Stimulated activated CD8-positive, alpha-beta memory T cell treated with anti-CD3 and anti-CD28 coated beads, Interleukin-12 subunit alpha, Interleukin-12 subunit beta, amount 100 ng/mL, for 24 hours (primary cell): ENCODE data around the gene TMEM175.

Source experiments
- DNase-seq: peaks from one replicate; pipeline ENCODE4 v3.0.0-alpha.2; 2020; ENCODE audit errors: extremely low read depth

TMEM175 gene

DNA sequence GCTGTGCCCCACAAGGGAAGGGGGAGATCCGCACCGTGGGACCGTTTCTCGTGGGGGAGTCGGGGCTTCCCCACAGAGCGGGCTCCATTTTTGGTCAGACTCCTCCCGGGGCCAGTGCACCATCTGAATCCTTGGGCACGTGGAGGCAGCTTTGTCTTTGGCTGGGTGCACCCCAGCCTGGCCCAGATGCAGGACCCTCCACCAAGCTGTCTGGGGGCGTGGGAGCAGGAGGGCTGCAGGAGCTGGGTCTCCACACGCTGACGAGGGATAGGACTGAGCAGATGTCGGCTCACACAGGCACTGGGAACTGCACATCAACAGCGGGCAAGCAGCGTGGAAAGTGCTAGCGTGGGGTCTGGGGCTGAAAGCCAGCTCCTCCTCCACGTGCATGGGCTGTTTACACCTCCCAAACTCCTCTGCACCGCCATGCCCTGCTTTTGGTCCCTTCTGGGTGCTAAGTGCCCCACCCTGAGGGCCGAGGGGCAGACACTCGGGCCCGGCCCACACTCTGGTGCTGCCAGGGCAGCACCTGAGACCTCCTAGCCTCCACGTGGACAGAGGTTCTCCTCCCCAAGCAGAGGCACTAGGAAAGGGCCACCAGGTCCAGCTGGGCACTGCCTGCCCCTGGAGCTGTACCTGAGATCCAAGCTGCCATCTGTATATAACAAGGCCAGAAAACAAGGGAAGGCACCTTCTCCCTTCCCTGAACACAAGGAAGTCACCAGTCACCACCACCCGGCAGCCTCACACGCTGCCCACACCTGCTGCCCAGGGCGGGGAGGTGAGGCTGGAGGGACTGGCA lies 27.3 kb downstream of the TMEM175 start:
- no peak for DNase-seq

DNA sequence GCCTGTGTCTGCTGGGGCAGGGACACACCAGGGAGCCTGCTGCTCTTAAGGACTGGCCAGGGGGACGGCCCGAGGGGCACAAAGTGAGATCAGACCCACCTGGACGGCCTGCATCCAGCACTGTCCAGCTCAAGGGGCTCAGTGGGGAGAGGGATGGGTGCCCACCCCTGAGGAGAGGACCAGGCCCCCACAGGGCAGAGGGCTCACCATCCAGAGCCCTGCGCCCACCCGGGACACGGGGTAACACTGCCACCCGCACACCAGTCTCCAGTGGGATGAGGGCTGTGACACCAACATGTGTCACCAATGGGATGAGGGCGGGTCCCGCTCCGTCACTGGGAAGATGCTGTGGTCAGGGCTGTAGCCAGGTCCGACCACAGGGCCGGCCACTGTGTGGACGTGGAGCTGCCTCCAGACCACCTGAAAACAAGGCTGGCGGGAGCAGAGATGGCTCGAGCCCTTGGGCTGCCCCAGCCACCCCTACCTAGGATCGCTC lies 27.9 kb downstream of the TMEM175 start:
- no peak for DNase-seq

DNA sequence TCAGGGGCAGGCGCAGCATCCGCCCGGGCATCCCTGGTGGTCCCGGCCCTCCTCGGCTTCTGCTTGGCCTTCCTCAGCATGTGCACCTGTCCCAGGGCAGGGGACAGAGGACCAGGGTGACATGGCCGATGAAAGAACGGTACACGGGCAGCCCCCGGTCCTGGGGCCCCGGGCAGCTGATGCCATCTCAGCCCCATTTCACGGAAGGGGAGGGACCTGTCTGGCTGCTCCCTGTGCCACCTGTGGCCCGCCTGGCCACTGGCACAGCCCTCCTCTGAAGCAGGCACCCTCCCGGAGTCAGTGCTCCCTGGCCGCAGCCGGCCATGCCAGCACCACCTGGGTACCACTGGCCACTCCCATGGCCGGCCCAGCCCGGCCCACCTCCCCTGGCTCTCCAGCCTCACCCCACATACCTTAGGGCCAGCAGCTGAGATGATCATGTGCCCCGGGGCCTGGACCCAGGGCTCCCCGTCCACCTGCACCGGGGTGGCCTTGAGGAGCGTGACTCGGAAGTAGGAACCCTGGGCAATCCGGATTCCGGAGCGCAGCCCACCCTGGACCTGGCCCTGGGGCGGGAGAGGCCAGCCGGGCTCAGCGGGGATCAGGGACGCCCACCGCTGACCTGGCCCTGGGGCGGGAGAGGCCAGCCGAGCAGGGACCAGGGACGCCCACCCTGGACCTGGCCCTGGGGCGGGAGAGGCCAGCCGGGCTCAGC lies 28.5 kb downstream of the TMEM175 start:
- DNase-seq, result no peak

DNA sequence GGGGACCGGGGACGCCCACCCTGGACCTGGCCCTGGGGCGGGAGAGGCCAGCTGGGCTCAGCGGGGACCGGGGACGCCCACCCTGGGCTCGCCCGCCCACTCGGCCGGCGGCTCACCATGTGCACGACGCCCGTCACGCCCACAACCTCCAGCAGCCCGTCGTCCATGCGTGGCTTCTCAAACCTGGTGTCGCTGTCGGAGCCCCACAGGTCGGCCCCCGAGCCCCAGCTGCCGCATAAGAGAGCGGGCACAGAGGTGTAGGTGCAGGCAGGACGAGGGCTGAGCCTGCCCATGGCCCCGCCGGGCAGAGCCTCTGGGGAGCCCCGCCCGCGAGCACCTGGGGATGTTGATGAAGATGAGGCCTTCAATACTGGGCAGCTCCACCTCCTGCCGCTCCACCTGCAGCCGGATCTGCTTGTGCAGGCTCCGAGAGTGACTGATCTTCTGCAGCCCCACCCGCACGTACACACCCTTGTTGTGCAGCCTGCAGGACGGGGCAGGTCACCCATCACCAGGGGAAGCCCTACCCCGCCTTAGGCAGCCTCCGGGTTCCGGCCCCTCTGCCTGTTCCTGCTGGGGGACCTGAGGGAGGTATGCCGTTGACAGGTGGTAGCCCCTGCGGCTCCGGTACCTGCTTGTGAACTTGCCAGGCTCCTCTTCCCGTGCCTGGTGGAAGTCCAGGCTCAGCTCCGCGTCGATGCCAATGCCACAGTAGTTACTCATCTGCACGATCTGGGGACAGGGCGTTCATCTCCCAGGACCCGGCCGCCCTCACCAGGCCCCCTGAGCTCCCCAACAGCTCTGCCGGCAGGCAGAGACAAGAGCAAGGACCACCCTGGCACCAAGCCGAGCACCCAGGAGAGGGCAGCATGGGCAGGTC lies 29.3 kb downstream of the TMEM175 start:
- no peak for DNase-seq

DNA sequence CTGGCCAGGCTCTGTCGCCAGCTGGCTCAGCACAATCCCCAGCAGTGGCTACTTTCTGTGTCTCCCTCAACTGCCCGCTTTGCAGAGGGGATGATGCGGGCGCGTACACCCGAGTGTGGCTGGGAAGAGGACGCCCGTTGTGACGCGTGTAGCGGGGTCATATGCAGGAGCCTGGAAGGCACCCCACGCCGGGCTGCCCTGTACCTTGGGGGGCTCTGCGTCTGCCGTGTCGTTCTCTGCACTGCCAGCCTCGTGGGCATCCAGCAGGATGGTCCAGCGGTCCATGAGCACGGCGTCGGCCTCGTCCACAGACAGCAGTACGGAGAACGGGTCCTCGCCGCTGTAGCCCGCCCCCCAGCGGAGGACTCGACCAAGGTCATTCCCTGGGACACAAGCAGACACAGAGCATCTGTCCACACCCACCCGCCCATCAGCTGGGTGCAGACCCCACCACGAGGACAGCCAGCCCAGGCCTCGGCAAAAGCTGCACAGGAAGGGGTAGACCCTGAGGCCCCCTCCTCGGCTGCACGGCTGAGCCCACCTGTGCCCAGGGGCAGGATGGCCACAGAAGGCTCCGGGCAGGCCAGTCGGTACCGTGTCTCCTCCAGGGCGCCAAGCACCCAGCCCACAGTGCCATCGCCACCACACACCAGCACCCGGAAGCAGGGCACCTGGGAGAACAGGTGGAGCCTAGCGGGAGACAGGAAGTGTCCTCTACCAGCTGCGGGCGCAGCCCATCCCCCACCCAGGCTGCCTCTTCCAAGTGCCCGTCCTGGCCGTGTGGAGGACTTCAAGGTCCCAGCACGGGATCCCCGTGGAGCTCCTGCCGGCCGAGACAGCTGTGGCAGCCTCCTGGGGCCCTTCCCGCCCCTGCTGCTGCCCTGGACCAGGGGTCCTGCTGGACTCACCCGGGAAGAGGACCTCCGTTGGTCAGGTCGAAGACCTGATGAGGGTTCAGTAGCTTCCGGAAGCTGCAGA lies 30.3 kb downstream of the TMEM175 start:
- DNase-seq, result no peak

DNA sequence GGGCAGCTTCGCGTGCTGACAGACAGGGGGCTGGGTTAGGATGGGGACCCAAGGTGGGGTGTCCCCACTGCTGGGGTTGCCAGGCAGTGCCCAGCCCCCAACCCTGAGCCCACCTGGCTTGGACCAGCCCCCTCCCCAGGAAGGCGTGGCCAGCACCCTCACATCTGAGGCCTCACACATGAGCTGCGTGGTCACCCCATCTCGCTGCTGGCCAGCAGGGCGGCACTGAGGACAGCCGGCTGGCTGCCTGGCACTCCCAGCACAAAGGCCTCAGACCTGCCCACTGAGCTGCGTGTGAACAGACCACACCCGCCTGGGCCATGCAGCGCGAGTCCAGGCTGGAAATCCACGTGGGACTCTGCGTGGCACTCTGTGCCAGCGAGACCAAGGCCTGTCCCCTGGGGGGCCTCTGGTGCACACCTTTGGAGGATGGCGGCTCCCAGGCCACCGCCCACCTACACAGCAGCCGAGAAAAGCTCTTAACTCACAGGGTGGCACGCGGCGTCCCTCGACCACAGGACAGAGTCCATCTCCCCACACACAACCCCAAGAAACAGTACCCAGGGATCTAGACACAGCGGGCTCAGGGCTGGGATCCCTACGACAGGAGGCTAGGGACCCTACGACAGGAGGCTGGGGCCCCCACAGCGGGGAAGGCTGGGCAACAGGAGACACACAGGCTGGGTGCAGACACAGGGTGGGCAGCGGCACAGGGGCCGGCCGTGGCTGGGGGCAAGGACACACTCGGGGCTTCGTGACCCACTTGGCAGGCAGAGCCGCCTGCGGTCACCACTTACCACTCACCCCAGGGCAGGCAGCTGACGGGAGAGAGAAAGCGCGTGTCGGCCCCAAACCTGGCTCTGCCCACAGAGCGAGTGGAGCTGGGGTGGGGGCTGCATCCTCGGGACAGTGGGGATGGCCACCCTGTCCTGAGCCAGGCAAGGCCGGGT lies 31.3 kb downstream of the TMEM175 start:
- DNase-seq, result no peak

DNA sequence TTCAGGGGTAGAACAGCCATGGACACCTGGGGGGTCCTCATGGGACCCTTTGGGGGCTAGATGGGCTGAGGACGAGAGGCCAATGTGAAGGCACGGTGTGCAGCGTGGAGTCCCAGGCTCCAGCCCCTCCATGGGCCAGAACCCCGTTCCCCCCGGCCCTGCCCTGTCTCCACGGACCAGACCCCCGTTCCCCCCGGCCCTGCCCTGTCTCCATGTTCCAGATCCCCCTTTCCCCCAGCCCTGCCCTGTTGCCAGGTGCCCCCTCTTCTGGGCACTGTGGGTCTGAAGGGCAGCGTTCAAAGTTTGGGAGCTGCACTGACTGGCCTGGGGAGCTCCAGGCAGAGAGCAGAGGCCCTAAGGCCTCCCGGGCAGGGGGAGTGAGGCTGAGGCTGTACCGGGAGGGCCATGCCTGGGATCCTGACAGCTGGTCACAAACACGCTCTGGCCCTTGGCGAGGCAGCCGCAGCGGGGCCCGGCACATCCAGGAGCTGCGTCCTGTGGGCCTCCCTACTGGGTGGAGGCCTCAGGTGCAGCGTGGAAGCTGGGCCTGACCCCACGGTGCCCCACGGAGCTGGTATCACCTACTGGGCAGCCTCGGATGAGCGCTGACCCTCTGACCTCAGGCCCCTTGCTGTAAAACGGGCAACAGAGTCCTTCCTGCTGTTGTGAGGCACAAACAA lies 32.2 kb downstream of the TMEM175 start:
- DNase-seq, result no peak

DNA sequence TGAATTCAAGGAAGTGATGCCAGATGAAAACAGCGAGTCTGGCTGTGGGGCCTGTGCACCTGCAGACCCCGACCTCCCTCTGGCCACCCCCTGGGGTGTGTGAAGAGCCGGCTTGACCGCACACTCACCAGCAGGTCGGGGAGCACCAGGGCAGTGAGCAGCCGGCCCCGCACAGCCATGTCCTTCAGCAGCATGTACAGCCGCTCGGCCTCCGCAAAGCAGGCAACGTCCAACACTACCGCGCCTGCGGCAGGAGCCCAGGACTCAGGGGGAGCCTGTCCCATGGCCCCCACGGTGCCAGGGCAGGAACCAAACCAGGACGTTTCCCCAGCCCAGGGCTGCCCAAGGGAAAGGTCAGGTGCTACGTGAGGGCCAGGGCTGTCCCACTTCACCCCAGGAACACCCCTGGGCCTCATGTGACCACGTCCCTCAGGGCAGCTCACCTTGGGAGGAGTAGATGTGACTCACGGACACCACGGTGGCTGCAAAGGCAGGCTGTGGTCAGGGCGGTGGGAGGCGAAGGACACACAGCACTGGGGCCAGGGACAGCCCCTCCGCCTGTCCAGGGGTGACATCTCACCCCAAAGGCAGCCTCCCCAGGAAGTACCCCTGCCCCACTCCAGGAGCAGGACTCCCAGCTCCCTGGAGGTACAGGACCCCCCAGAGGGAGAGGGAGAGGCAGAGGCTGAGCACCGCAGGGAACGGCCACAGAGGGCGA lies 32.9 kb downstream of the TMEM175 start:
- DNase-seq, result no peak

DNA sequence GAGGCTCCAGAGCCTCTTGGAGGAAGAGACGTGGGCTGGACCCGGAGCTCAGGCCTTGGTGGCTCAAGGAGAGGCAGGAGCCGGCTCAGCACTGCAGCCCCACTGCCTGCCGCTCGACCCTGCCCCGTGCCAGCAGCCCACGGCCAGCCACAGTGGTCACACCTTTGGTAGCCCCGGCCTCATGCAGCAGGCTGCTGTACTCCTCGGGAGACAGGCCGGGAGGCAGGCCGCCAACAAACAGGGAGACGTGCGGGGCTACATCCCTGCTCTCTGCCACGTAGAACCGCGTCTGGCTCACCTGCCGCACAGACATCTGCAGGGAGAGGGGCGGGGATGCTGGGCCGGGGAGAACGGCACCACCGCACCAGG lies 33.5 kb downstream of the TMEM175 start:
- DNase-seq, result no peak

DNA sequence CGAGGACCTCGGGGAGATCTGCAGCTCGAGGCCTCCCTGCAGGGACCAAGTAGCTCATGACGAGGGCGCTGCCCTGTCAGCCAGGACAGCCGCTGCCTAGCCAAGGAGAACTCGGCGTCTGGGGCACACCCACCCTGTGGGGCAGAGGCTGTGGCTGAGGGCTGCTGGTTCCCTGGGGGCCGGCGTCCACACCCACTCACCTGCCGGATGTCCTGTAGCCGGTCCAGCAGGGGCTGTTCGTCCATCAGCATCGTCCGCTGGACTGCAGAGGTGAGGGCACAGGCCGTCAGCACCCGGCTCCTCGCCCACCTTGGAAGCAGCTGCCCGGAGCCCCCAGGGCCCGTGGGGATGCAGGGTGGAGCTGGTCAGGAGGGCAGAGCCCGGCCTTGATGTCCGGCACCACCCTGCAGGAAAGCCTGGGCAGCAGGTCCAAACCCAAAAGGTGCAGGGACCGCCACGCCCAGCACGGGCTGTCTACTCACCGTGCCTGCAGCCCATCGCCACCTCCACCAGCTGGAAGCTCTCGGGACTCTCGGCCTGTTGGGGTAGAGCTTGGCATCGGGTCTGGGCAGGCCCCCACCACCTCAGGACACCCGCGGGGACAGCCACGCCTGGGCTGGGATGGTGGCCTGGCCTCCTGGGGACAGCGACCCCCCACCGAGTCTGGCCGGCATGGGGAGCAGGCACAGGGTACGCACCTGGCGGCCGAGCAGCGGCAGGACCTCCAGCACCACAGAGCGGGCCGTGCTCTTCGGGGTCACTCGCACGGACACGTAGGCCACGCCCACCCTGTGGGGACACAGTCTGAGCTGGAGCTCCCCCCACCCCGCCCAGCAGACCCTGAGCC lies 34.2 kb downstream of the TMEM175 start:
- no peak for DNase-seq

DNA sequence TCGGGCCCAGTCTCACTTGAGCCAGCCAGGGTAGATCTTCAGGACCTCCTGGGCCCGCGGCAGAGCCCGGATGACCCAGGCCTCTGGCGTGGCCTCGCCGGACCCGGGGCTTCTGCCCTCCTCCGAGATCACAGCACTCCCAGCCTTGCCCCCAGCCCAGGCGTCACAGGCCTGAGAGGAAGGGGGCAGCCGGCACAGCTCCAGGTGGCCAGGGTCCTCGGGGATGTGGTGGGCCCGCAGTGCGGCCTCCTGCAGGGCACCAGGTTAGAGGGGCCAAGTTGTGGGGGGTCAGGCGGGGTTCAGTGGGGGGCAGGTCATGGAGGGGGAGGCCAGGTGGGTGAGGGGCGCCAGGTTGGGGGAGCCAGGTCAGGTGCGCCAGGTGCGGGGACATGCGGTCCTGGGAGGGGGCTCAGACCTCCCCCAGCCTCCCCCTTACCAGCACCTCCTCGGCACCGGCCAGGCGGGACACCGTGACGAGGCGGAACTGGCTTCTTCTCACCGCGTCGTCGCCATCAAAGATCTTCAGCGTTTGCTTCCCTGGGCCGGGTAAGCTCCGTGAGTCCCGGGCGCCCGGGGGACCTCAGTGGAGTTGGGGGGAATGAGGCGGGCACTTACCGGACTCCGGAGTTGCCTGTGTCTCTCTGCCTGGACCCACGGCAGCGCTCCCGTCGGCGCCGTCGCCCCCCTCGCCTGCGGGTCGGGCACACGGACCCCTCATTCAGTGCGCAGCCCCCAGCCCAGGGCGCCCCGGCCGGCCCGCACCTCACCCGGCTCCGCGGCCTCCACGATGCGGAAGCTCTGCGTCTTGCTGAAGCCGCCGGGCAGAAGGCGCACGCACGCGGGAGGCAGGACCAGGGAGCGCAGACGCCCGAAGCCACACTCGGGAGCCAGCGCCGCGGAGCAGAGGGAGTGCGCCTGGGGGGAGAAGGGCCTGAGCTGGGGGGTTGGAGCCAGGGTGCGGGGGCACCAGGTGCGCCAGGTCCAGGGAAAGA lies 35.1 kb downstream of the TMEM175 start:
- no peak for DNase-seq

DNA sequence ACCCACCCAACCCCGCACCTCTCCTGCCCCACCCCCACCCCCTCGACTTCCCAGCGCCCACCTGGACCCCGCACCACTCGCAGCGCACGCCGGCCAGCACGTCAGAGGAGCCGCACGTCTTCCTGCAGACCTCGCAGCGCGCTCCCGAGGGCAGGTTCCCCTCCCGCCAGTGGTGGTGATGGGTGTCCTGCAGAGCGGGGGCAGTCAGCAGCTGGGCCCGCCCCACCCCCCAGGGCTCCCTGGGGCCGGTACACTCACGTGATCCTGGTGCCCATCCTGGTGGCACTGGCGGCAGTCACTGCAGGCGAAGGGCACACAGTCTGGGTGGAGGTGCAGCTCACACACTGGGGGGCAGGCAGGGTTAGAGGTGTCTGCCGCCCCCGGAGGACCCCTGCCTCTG lies 36.0 kb downstream of the TMEM175 start:
- DNase-seq, result no peak

DNA sequence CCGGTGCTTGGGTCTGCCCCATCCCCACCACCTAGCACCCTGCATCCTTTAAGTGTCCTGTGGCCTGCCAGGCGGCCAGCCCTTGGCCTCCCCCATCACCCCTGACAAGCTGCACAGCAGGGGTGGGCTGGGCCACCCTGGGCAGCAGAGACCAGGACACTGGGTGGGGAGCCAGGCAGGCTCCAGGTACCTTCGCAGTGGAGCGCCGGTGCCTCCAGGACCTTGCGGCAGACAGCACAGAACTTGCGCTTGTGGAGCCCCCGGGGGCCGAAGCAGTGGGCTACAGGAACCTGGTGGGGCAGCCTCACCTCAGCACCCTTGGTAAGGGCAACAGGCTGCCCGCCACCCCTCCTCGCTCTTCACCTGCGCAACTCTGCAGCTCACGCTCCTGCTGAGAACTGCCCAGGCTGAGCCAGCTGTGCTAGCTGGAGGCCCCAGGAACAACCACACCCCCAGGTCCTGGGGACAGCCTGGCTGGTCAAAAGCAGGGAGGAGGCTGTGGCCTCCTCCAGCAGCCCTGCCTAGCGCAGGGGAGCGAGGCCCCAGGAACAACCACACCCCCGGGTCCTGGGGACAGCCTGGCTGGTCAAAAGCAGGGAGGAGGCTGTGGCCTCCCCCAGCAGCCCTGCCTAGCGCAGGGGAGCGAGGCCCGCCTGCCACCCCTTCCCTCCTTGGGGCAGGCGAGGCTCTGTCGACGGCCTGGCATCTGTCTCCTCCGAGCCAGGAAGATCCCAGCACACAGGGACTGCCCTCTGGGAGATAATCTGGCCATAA lies 36.5 kb downstream of the TMEM175 start:
- no peak for DNase-seq

DNA sequence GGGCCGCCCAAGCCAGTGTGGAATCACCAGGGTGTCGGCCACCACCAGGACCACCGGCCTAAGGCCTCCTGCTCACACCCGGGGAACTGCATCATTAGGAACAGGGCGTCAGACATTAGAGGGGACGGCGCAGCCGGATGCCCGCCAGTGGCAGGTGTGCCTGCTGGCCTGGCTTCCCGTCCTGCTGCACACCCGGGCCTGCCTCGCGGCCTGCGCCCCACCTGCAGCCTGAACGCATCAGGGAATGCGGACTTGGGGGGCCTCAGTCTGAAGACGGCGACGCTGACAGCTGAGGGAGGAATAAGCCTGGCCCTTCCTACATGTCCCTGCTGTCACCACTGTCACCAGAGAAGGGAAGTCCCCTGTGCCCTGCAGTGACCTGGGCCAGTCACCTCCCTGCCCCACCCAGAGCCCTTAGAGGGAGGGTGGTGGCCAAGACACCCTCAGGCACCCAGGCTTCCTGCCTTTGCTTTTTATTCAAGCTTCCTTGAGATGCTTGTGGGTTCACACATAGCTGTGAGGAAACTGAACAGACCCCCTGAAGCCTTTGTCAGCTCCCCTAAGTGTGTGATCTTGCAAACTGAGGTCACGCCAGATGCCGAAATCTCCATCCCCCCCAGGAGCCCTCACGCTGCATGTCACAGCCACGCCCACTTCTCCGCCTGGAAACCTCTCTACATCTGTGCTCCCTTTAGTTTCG lies 37.9 kb downstream of the TMEM175 start:
- no peak for DNase-seq
